ACC112 (cell line): ENCODE measurements around the gene CTIF.

Experiments used
- H2AFZ ChIP-seq: fragments of 200-600 bp; sonication (generic); one replicate; pipeline ENCODE4 v1.6.0; 2017; ENCODE audit warnings: antibody characterized with exemption, low read length; ENCODE audit not compliant: unreplicated experiment
- H3K27ac ChIP-seq: fragments of 200-600 bp; sonication (generic); 2 replicates; pipeline ENCODE4 v1.5.1; 2014; ENCODE audit warnings: low read depth, mild to moderate bottlenecking, antibody characterized with exemption, low read length, moderate library complexity
- H3K27me3 ChIP-seq: fragments of 200-600 bp; sonication (generic); 2 replicates; pipeline ENCODE4 v1.6.1; 2014; ENCODE audit warnings: mild to moderate bottlenecking, antibody characterized with exemption, low read length, moderate library complexity, mixed read lengths; ENCODE audit not compliant: insufficient read depth
- H3K36me3 ChIP-seq: fragments of 200-600 bp; sonication (generic); 2 replicates; pipeline ENCODE4 v1.6.1; 2016; ENCODE audit warnings: mild to moderate bottlenecking, antibody characterized with exemption, low read length, moderate library complexity, mixed read lengths; ENCODE audit not compliant: insufficient read depth
- H3K4me1 ChIP-seq: fragments of 200-600 bp; sonication (generic); one replicate; pipeline ENCODE4 v1.6.1; 2016; ENCODE audit warnings: low read length, mixed read lengths; ENCODE audit not compliant: insufficient read depth, unreplicated experiment, control insufficient read depth
- H3K4me3 ChIP-seq: fragments of 200-600 bp; sonication (generic); 2 replicates; pipeline ENCODE4 v1.5.1; 2014; ENCODE audit warnings: mild to moderate bottlenecking, low read depth, low read length
- H3K79me2 ChIP-seq: fragments of 200-600 bp; sonication (generic); one replicate; pipeline ENCODE4 v1.6.0; 2016; ENCODE audit warnings: low read length; ENCODE audit not compliant: control insufficient read depth, unreplicated experiment, insufficient read depth

The CTIF gene

DNA sequence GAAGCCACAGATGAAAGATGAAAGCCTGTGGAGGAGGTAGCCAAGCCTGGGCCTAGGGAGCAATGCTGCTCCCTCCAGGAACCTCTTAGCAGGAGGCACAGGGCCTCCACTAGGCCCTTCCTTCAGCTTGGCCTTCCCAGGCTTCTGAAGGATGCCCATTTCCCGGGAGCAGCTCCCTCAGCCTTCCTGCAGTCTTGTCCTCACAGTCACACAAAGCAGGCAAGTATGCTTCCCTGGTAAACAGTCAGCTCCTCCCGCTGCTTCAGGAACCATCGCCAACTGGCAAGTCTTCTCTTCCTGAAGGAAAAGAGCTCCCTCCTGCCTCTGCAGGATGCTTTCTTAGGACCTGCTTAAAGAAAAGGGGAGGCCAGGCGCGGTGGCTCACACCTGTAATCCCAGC, 358.7 kb downstream of the CTIF start:
- Histone ChIP-seq H3K27me3 (no peaks in the 10 kb centered on the region), H3K27ac (no peak overlapping the region), H3K4me3 (no peak overlapping the region), H2AFZ (no peak overlapping the region), H3K79me2 (no peaks in the 10 kb centered on the region), H3K36me3 (no peaks in the 10 kb centered on the region), H3K4me1 (peaks cover 25% of the 10 kb centered on the region)

DNA sequence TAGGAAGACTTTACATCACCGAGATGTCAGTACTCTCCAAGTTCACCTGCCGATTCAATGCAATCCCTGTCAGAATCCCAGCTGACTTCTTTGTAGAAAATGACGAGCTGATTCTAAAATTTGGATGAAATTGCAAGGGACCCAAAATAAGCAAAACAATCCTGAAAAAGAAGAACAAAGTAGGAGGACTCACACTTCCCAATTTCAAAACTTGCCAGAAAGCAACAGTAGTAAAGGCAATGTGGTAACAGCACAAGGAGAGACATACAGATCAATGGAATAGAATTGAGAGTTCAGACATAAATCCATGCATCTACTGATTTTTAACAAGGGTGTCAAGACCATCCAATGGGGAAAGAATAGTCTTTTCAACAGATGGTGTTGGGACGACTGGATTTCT, 359.7 kb downstream of the CTIF start:
- Histone ChIP-seq H3K79me2 (no peaks in the 10 kb centered on the region), H3K27me3 (no peaks in the 10 kb centered on the region), H3K4me3 (no peak overlapping the region), H2AFZ (no peak overlapping the region), H3K4me1 (peaks cover 35% of the 10 kb centered on the region), H3K36me3 (no peaks in the 10 kb centered on the region), H3K27ac (no peak overlapping the region)

DNA sequence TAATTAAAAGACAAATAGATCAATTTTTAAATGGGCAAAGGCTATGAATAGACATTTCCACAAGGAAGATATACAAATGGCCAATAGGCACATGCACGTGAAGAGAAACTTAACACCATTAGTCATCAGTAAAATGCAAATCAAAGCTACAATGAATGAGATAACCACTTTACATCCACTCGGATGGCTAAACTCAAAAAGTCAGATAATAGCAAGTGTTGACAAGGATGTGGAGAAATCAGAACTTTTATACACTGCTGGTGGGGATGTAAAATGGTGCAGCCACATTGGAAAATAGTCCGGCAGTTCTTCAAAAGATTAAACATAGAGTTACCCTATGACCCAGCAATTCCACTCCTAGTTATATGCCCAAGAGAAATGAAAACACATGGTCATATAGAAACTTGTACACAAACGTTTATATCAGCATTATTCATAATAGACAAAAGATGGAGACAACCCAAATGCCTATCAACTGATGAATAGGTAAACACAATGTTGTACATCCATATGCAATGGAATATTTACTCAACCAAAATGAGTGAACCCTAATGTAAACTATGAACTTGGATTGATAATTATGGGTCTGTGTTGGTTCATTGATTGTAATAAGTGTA, 360.8 kb downstream of the CTIF start:
- Histone ChIP-seq H3K79me2 (no peaks in the 10 kb centered on the region), H3K4me1 (peaks cover 40% of the 10 kb centered on the region), H3K4me3 (no peak overlapping the region), H2AFZ (no peak overlapping the region), H3K36me3 (0 out of 2 replicates have a peak, but pooled peaks cover 5% of the 10 kb centered on the region), H3K27me3 (no peaks in the 10 kb centered on the region), H3K27ac (no peak overlapping the region)

DNA sequence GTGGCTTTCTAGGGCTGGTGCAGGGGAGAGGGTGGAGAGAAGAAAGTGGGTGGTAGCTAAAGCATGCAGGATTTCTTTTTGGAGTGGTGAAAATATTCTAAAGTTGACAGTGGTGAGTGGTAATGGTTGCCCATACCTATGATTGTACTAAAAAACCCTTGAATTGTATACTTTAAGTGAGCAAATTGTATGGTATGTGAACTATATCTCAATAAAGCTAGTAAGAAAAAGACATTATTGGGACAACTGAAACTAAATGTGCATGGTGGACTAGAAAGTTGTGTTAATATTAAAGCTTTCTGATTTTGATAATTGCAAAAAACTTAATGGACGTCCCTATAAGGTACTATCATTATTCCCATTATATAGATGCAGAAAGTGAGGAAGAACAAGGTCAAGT, 361.6 kb downstream of the CTIF start:
- no peaks in the 10 kb centered on the region for H3K27me3 ChIP-seq
- H3K27ac ChIP-seq, result no peak overlapping the region
- H3K36me3 ChIP-seq, result 0 out of 2 replicates have a peak, but pooled peaks cover 7% of the 10 kb centered on the region
- H3K4me1 ChIP-seq, result peaks cover 40% of the 10 kb centered on the region
- H2AFZ ChIP-seq, result no peak overlapping the region
- no peak overlapping the region for H3K4me3 ChIP-seq
- no peaks in the 10 kb centered on the region for H3K79me2 ChIP-seq

DNA sequence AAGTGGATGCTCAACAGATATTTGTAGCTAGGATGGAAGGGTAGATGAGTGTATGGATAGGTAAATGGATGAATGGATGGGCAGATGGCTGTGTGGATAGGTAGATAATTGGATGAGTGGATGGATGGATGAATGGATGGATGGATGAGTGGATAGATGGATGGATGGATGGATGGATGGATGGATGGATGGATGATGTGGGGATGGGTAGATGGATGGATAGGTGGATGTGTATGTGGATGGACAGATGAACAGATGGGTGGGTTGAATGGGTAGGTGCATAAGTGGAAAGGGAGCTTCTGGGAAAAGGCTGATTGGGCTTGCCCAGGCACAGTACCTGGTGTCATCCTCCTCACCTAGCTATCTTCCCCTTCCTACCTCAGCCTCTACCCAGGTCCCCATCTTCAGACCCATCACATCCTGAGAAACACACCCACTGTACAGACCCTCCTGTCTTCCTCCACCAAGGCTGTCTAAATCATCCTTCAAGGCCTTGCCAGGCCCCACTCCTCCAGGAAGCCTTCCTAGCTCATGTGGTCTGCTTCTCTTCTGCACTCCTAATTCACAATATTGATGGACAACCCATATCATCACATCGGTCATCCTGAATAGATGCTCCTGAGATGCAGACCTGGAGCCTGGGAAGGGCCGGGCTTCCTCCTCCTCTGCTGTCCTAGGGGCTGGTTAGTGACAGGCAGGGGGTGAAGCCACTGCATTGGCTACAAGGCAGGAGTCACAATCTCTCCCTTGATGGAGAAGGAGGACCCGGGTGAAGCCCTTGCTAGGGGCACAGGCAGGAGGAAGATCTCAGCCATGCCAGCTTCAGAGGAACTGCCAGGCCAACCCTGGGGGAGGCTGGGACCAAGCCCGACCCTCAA, 362.6 kb downstream of the CTIF start:
- peaks cover 39% of the 10 kb centered on the region for H3K4me1 ChIP-seq
- 0 out of 2 replicates have a peak, but pooled peaks cover 7% of the 10 kb centered on the region for H3K36me3 ChIP-seq
- H3K27ac ChIP-seq, result 0 out of 2 replicates have a peak overlapping the region, but pooled peaks have one; percentile 15
- no peak overlapping the region for H2AFZ ChIP-seq
- H3K27me3 ChIP-seq, result no peaks in the 10 kb centered on the region
- no peak overlapping the region for H3K4me3 ChIP-seq
- H3K79me2 ChIP-seq, result no peaks in the 10 kb centered on the region

DNA sequence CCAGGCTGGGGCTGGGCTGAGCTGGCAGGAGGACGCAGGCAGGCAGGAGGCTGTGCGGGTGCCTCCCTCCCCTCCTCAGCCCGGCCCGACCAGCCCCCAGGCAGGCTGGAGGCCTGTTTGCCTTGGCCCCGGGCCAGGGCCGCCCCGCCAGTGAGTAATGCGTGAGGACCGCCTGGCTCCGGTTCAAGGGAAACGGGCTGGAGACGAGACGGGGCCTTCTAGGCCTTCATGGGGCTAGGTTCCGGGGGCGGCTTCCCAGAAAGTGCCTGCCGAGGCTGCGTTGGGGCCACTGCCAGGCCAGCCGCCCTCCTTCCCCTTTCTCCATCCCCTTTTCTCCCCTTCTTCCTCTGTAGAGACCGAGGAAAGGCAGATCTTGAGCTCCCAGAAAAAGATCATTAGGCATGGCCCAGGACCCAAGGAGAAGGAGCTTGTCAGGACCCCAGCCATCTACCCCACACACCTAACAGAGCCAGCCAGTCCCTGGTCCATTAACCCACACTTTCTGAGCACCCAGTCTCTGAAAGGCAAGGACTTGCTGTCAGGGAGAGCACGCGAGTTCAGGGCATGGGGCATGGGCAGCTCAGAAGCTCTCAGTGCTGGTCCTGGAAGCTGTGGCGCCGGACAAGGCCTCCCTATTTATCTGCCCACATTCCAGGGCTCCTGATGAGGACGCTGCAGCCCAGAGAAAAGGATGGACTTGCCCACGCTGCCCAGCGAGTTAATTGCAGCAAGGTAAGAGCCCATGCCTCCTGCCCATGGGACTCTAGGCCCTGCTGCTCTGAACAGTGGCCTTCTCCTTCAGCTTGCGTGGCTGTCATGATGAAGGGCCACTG, 363.4 kb downstream of the CTIF start:
- peak overlapping the region; percentile 96 for H2AFZ ChIP-seq
- no peaks in the 10 kb centered on the region for H3K79me2 ChIP-seq
- H3K4me3 ChIP-seq, result peak overlapping the region; percentile 55; the same call in 1 of the 2 replicates
- peaks cover 31% of the 10 kb centered on the region for H3K4me1 ChIP-seq
- H3K27ac ChIP-seq, result peak overlapping the region; percentile 95
- H3K36me3 ChIP-seq, result 0 out of 2 replicates have a peak, but pooled peaks cover 7% of the 10 kb centered on the region
- H3K27me3 ChIP-seq, result no peaks in the 10 kb centered on the region

DNA sequence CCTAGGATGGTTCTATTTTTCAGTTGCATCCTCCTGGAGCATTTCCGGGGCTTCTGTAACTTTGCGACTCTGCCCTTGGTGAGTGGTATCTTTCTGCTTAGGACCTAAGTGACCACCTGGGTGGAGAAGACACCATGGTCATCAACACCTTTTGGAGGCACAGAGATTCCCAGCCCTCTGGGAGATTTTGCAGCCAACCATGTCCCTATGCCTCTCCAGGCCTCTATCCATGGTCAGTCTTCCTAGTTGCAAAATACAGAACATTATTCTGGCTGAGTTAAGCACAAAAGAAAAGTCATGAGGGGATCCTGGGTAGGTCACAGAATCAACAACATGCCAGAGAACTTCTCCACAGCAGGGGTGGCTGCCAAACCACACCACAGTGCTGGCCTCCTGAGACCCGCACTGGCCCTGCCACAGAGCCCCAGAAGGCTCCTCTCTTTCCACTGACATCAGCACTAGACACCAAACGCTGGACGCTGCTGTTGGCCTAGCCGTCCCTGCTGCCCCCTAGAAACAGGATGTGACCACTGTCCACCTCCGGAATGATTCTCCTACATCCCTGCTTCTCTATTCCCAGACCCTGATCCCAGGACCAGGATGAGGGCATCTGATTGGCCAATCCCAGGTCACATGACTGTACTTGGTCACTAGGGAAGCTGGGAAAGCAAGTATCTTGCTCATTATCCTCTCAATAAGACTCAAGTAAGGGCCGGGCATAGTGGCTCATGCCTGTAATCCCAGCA, 364.2 kb downstream of the CTIF start:
- Histone ChIP-seq H3K36me3 (0 out of 2 replicates have a peak, but pooled peaks cover 7% of the 10 kb centered on the region), H3K27ac (peak overlapping the region; percentile 95), H3K79me2 (no peaks in the 10 kb centered on the region), H2AFZ (no peak overlapping the region), H3K4me1 (peaks cover 27% of the 10 kb centered on the region), H3K27me3 (no peaks in the 10 kb centered on the region), H3K4me3 (0 out of 2 replicates have a peak overlapping the region, but pooled peaks have one; percentile 3)

DNA sequence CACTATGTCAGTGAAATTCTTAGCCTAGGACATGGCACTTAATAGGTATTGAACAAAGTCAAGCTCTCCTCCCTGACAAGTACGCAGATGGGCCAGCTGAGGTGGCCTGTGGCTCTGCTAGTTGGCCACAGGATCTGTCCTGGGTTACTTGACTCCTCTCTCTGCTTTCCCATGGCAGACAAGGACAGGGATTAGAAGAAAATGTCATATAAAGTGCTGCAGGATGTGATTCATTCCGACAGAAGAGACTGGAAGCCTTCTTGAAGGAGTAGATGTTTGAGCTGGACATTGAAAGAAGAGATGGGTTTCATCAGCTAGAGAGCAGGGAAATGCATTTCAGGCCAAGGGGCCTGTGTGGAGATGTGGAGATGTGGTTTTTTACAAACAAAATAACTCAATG, 365.3 kb downstream of the CTIF start:
- Histone ChIP-seq H3K4me3 (no peak overlapping the region), H3K27me3 (no peaks in the 10 kb centered on the region), H3K4me1 (peaks cover 27% of the 10 kb centered on the region), H3K27ac (peak overlapping the region; percentile 95; the same call in 1 of the 2 replicates), H3K79me2 (no peaks in the 10 kb centered on the region), H2AFZ (no peak overlapping the region), H3K36me3 (0 out of 2 replicates have a peak, but pooled peaks cover 7% of the 10 kb centered on the region)

DNA sequence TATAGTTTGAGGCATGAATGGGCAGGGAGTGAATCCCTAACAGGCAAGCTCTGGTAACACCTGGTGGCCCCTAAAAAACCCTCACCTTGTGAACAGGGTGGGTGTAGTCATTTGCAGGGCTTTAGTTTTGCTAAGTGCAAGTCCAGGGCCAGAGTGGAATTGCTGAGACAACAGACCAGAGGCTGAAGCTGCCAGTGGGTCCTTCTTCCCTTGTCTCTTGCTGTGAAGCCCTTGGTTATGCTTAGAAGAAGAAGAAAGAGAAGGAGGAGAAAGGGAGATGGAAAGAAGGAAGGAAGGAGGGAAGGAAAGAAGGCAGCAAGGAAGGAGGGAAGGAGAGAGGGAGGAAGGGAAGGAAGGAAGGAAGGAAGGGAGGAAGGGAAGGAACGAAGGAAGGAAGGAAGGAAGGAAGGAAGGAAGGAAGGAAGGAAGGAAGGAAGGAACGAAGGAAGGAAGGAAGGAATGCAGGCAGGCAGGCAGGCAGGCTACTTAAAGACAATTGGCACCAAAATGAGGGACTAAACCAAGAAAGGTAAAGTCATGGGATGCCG, 366.1 kb downstream of the CTIF start:
- Histone ChIP-seq H3K27ac (0 out of 2 replicates have a peak overlapping the region, but pooled peaks have one; percentile 95), H3K79me2 (no peaks in the 10 kb centered on the region), H3K4me1 (peaks cover 27% of the 10 kb centered on the region), H3K27me3 (no peaks in the 10 kb centered on the region), H3K36me3 (0 out of 2 replicates have a peak, but pooled peaks cover 7% of the 10 kb centered on the region), H3K4me3 (no peak overlapping the region), H2AFZ (no peak overlapping the region)
